ENCODE measurements around the gene ACOT13. TPM values are rescaled to one million over a fixed set of nuclear protein-coding genes. Genes with fewer than 3 reads are reported as not detected.
"Not testable (repeated sequence)": the region's sequence is repeated elsewhere in the genome, so short reads cannot be mapped to it uniquely, and the experiment has no call there.

ACOT13 gene
- total and polyA plus RNA-seq, 4 donors: 7.3 to 24.1 (median 20.3) TPM

DNA sequence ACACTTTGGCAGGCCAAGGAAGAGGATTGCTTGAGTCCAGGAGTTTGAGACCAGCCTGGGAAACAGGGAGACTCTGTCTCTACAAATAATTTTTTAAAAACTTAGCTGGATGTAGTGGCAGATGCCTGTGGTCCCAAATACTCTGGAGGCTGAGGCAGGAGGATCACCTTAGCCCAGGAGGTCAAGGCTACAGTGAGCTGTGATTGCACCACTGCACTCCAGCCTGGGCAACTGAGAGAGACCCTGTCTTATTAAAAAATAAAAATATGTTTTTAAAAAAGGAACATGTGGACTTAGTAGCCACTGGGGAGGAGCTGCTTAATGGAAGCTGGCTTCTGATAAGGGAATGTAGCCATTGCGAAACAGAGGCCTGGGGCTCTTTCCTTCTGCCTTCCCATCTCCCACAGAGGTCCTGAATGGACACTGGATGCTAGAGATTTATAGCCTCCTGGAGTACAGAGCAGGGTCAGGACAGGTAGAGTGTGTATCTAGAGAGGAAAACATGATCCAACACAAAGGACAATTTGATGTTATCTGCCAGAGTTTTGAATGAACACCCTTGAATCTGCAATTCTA is 86.1 kb downstream of the ACOT13 start:
- Histone ChIP-seq H3K27me3 (ENCODE audit: control insufficient read depth, insufficient read depth, low read length) (no peaks in the 10 kb centered on the region), H3K9me3 (ENCODE audit: control insufficient read depth, insufficient read depth, low read length) (no peaks in the 10 kb centered on the region), H3K4me1 (ENCODE audit: control insufficient read depth, insufficient read depth, low read length) (no peaks in the 10 kb centered on the region), H3K27ac (ENCODE audit: low read depth, low read length) (no peak overlapping the region), H3K4me3 (ENCODE audit: low read depth, low read length) (no peak overlapping the region), H3K36me3 (ENCODE audit: control insufficient read depth, insufficient read depth, low read length) (no peaks in the 10 kb centered on the region)
- no CpG with 5 or more reads among the region's 1 CpG for WGBS (ENCODE audit: insufficient coverage)
- no peak for DNase-seq (ENCODE audit: low read depth in 4 of 6, low spot score in 6 of 6)

DNA sequence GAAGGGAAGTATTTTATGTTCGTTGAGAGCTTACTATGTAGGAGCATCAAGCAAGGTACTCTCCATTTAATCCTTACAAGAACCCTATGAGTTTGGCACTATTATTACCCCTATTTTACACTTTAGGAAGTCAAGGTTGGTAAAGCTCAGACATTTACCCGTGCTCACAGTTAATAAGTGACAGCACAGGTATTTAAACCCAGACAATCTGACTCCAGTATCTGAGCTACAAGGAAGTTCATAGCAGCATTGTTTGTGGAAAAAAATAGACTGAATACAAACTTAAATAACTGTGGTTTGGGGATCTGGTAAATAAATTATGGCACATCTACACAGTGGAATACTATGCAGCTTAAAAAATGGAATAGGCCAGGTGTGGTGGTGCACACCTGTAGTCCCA is 86.7 kb downstream of the ACOT13 start:
- H3K4me1 ChIP-seq (ENCODE audit: control insufficient read depth, insufficient read depth, low read length): no peaks in the 10 kb centered on the region
- H3K4me3 ChIP-seq (ENCODE audit: low read depth, low read length): no peak overlapping the region
- DNase-seq (ENCODE audit: low read depth in 4 of 6, low spot score in 6 of 6): no peak
- H3K9me3 ChIP-seq (ENCODE audit: control insufficient read depth, insufficient read depth, low read length): no peaks in the 10 kb centered on the region
- no peak overlapping the region for H3K27ac ChIP-seq (ENCODE audit: low read depth, low read length)
- WGBS (ENCODE audit: insufficient coverage): no CpG with 5 or more reads among the region's 2 CpGs
- no peaks in the 10 kb centered on the region for H3K27me3 ChIP-seq (ENCODE audit: control insufficient read depth, insufficient read depth, low read length)
- H3K36me3 ChIP-seq (ENCODE audit: control insufficient read depth, insufficient read depth, low read length): no peaks in the 10 kb centered on the region

DNA sequence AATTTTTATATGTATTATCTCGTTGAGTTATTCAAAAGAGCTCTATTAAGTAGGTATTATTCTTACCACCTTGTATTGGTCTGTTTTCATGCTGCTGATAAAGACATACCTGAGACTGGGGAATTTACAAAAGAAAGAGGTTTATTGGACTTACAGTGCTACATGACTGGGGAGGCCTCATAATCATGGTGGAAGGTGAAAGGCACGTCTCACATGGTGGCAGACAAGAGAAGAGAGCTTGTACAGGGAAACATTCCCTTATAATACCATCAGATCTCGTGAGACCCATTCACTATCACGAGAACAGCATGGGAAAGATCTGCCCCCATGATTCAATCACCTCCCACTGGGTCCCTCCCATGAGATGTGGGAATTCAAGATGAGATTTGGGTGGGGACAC is 87.5 kb downstream of the ACOT13 start:
- not testable (repeated sequence) for DNase-seq (ENCODE audit: low read depth in 4 of 6, low spot score in 6 of 6); H3K4me1 ChIP-seq (ENCODE audit: control insufficient read depth, insufficient read depth, low read length); H3K27me3 ChIP-seq (ENCODE audit: control insufficient read depth, insufficient read depth, low read length); H3K36me3 ChIP-seq (ENCODE audit: control insufficient read depth, insufficient read depth, low read length); H3K9me3 ChIP-seq (ENCODE audit: control insufficient read depth, insufficient read depth, low read length); H3K27ac ChIP-seq (ENCODE audit: low read depth, low read length); H3K4me3 ChIP-seq (ENCODE audit: low read depth, low read length)
- WGBS (ENCODE audit: insufficient coverage): no CpG with 5 or more reads among the region's 4 CpGs

Other genes starting within 250 kb of the ACOT13 start
- gene GPLD1, start 177.5 kb upstream of the ACOT13 start, total RNA-seq: 10 to 100 TPM in 1 of 2 donors, 1 to 10 TPM in 1; 7.7 to 13.1 TPM
- 10 to 100 TPM in 1 of 2 donors, 1 to 10 TPM in 1; 8.1 to 12.7 TPM for gene GPLD1, start 177.5 kb upstream of the ACOT13 start, polyA plus RNA-seq (ENCODE audit: insufficient read length in 2 of 2)
- gene ALDH5A1, start 172.1 kb upstream of the ACOT13 start, total RNA-seq: 10 to 100 TPM; 22.4 to 38.7 TPM
- 10 to 100 TPM; 50.7 to 68.3 TPM for gene ALDH5A1, start 172.1 kb upstream of the ACOT13 start, polyA plus RNA-seq (ENCODE audit: insufficient read length in 2 of 2)
- 10 to 100 TPM in 1 of 2 donors, 1 to 10 TPM in 1; 5.3 to 11.0 TPM for gene KIAA0319, start 20.9 kb upstream of the ACOT13 start, total RNA-seq
- 10 to 100 TPM; 10.2 to 11.3 TPM for gene KIAA0319, start 20.9 kb upstream of the ACOT13 start, polyA plus RNA-seq (ENCODE audit: insufficient read length in 2 of 2)
- 10 to 100 TPM; 25.3 to 31.9 TPM for gene TDP2, start 178 bp upstream of the ACOT13 start, total RNA-seq
- 10 to 100 TPM; 37.2 to 39.1 TPM for gene TDP2, start 178 bp upstream of the ACOT13 start, polyA plus RNA-seq (ENCODE audit: insufficient read length in 2 of 2)
- gene C6orf62, start 52.1 kb downstream of the ACOT13 start, total RNA-seq: 100 to 1,000 TPM; 109 to 122 TPM
- gene C6orf62, start 52.1 kb downstream of the ACOT13 start, polyA plus RNA-seq (ENCODE audit: insufficient read length in 2 of 2): 100 to 1,000 TPM; 147 to 193 TPM
- 10 to 100 TPM; 27.3 to 30.1 TPM for gene GMNN, start 107.9 kb downstream of the ACOT13 start, total RNA-seq
- gene GMNN, start 107.9 kb downstream of the ACOT13 start, polyA plus RNA-seq (ENCODE audit: insufficient read length in 2 of 2): 10 to 100 TPM; 37.0 to 37.1 TPM
- gene ARMH2, start 131.8 kb downstream of the ACOT13 start, total RNA-seq: 1 to 10 TPM in 1 of 2 donors, not detected in 1; 1.1 TPM
- gene ARMH2, start 131.8 kb downstream of the ACOT13 start, polyA plus RNA-seq (ENCODE audit: insufficient read length in 2 of 2): under 1 TPM; 0.33 to 0.53 TPM

Measured in spinal cord (tissue), 10 donors.